ENCODE measurements around the gene CYTH1. TPM values are rescaled to one million over a fixed set of nuclear protein-coding genes. Genes with fewer than 3 reads are reported as not detected.

The CYTH1 gene
- total RNA-seq, 4 donors from 2014 or later: 88.3 to 262 (median 109) TPM

DNA sequence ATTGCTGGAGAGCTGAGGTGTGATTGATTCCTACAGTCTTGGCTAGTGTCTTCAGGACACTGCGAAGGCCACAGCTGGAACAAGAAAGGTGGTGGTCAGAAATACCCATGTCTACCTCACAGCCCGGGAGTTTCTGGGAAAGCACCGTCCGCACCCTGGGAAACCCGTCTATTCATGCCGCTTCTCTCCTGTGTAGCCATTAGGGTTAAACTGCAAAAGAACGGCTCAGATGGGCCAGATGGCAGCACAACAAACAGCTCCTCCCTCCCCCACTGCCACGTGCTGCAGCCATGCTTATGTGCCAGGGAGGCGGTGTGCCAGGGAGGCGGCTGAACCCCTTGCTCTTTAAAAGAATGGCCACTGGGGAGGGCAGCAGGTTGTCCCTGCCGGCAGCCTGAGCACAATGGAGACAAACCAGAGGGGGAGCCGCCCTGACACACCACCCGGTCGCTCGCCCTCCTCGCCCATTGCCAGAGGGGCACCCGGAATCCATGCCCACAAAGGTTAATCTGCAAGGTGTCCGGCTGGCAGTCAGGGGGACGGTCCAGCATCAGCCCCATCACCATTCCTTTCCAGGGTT lies 65.2 kb downstream of the CYTH1 start:
- Histone ChIP-seq H3K36me3 (no peaks in the 10 kb centered on the region), H3K9me3 (no peaks in the 10 kb centered on the region), H3K4me3 (peak overlapping the region; percentile 2 to 46 (median 36)), H3K27ac (peak overlapping the region in 3 of 4 donors; percentile 9 to 62 (median 48)), H3K4me1 (peaks cover 6 to 75% (median 41%) of the 10 kb centered on the region in 4 donors), H3K27me3 (no peaks in the 10 kb centered on the region)
- TF ChIP-seq POLR2A (IDR thresholded peaks at IDR 0.05): no peak
- TF ChIP-seq, protein P1, sequence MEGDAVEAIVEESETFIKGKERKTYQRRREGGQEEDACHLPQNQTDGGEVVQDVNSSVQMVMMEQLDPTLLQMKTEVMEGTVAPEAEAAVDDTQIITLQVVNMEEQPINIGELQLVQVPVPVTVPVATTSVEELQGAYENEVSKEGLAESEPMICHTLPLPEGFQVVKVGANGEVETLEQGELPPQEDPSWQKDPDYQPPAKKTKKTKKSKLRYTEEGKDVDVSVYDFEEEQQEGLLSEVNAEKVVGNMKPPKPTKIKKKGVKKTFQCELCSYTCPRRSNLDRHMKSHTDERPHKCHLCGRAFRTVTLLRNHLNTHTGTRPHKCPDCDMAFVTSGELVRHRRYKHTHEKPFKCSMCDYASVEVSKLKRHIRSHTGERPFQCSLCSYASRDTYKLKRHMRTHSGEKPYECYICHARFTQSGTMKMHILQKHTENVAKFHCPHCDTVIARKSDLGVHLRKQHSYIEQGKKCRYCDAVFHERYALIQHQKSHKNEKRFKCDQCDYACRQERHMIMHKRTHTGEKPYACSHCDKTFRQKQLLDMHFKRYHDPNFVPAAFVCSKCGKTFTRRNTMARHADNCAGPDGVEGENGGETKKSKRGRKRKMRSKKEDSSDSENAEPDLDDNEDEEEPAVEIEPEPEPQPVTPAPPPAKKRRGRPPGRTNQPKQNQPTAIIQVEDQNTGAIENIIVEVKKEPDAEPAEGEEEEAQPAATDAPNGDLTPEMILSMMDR (IDR thresholded peaks at IDR 0.05): peak in 1 of 6 experiments; percentile 4
- DNase-seq: peak; percentile 63 to 79 (median 77)

DNA sequence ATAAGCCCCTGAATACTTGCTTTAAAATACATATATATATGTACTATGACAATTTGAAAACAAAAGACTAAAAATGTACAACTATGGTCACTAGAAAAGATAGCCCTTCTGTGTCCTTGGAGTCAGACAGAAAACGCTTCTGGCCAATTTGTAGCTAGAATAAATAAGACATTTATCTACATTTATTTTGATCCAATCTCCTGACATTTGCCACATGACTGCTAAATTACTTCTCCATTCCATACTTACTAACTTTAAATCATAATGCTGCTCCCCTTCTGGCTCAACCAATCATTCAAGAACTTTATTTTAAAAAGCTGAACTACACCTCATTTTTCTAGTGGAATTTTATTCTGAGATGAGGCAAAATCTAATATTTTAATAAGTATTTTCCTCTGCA lies 65.8 kb downstream of the CYTH1 start:
- H3K9me3 ChIP-seq: no peaks in the 10 kb centered on the region
- H3K4me3 ChIP-seq: peak overlapping the region in 1 of 4 donors; percentile 30
- no peaks in the 10 kb centered on the region for H3K36me3 ChIP-seq
- H3K4me1 ChIP-seq: peaks cover 6 to 70% (median 40%) of the 10 kb centered on the region in 4 donors
- DNase-seq: no peak
- no peak overlapping the region for H3K27ac ChIP-seq
- TF ChIP-seq, protein P1 (IDR thresholded peaks at IDR 0.05): no peak
- TF ChIP-seq POLR2A (IDR thresholded peaks at IDR 0.05): no peak
- H3K27me3 ChIP-seq: no peaks in the 10 kb centered on the region

DNA sequence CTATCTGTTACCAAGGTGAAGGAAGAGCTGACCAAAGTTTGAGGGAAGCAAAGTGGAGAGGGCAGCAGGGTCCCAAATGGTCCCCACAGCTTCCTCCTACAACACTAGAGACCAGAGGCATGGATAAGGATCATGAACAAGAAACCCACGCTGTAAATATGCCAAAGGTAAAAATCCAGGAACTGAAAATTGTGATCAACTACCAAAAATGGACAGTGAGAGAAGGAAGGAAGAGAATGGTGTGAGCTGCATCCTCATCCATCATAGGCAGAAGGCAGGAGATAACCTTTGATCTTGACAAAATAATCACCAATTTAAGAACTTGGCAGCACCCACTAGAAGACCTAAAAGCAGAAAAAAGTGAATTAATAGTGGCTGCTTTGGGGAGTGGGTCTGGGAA lies 66.2 kb downstream of the CYTH1 start:
- DNase-seq: no peak
- Histone ChIP-seq H3K4me3 (no peak overlapping the region), H3K4me1 (peaks cover 6 to 66% (median 37%) of the 10 kb centered on the region in 4 donors), H3K27me3 (no peaks in the 10 kb centered on the region), H3K27ac (peak overlapping the region in 1 of 4 donors; percentile 50), H3K36me3 (no peaks in the 10 kb centered on the region), H3K9me3 (no peaks in the 10 kb centered on the region)
- TF ChIP-seq, protein P1 (IDR thresholded peaks at IDR 0.05): no peak
- no peak for TF ChIP-seq POLR2A (IDR thresholded peaks at IDR 0.05)

DNA sequence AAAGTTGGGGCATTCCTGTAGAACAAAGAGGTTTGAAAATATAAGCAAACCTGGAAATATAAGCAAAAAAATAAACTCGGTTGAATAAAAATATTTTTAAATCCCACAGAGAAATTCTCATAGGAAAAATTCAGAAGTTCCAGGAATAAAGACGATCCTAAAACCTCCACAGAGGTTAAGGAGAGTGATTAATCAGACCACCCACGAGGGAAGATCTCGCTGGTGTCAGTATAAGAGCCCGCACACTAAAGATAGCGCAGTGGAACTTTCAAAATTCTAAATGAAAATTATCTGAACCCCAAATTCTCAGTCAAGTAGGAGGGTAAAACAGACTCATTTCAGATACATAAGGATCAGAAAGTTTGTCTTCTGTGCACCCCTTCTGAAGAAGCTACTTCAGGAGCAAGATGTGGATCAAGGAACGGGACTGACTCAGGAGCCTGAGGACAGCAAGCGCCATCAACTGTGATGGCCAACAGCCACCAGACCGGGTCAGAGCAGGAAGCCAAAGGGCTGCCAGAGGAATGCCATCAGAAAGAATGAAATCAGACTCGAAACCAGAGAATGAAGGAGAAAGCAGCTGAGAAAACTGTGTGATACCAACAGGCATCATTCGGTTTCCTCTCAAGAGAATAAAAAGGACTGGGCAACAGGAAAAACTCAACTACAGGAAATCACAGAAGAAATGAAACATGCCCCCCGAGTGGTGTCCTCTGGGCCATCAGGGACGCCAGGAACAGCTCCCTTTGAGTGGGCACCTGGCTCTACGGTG lies 66.9 kb downstream of the CYTH1 start:
- Histone ChIP-seq H3K27ac (peak overlapping the region in 1 of 4 donors; percentile 50), H3K4me1 (peaks cover 6 to 59% (median 38%) of the 10 kb centered on the region in 4 donors)

DNA sequence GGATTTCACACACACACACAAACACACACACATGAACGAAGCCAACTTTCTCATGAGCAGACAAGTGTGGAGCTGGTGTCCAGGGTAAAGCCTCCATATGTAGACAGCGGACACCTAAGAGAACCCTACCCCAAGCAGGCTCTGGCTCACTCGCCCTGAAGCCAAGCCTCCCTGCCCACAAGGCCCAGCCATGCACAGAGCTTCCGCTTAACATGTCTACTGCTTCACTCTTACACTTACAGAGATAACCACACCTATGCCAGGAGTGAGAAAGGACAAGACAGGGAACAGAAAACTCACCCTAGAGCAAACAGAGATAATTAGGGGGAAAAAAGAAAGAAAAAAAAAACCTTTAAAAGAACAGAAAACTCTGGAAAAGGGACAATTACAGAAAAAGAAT lies 67.5 kb downstream of the CYTH1 start:
- peaks cover 6 to 54% (median 40%) of the 10 kb centered on the region in 4 donors for H3K4me1 ChIP-seq

More for the DNA sequence above, 66.9 kb downstream of the CYTH1 start:
- H3K4me3 ChIP-seq: no peak overlapping the region
- no peaks in the 10 kb centered on the region for H3K9me3 ChIP-seq
- no peaks in the 10 kb centered on the region for H3K36me3 ChIP-seq
- no peak for DNase-seq
- H3K27me3 ChIP-seq: no peaks in the 10 kb centered on the region
- TF ChIP-seq POLR2A (IDR thresholded peaks at IDR 0.05): no peak
- TF ChIP-seq, protein P1 (IDR thresholded peaks at IDR 0.05): no peak

More for the DNA sequence above, 67.5 kb downstream of the CYTH1 start:
- H3K36me3 ChIP-seq: no peaks in the 10 kb centered on the region
- no peaks in the 10 kb centered on the region for H3K27me3 ChIP-seq
- no peak overlapping the region for H3K4me3 ChIP-seq
- TF ChIP-seq, protein P1 (IDR thresholded peaks at IDR 0.05): no peak
- TF ChIP-seq POLR2A (IDR thresholded peaks at IDR 0.05): no peak
- no peak overlapping the region for H3K27ac ChIP-seq
- H3K9me3 ChIP-seq: no peaks in the 10 kb centered on the region
- DNase-seq: no peak

Data from Peyer's patch (tissue), 4 donors.